Measurements from ENCODE around the gene GNA15.
"Not testable (repeated sequence)": the region's sequence is repeated elsewhere in the genome, so short reads cannot be mapped to it uniquely, and the experiment has no call there.

The GNA15 gene

DNA sequence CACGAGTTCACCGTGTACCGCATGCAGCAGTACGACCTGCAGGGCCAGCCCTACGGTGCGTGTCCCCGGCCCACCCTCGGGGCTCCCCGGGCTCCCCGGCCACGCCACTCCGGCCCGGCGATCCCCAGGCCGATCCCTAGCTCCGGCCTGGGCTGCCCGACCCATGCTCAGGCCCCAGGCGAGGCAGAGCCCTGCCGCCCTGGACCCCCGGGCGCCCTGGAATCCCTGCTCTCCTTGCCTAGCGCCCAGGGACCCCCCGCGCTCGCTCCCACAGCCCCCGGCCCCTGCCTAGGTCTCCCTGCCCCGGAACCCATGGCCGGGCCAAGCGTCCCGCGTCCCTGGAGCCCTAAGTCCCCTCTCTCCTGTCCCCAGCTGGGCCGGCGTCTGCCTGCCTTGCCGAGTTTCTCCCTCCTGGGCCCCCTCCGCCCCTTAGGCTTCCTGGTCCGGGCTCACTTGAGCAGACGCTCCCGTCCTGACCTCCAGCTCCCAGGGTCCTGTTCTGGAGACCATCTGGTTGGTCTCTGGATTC is 50.4 kb downstream of the GNA15 start:
- H3K4me1 ChIP-seq (ENCODE audit: control insufficient read depth, insufficient read depth, low read length): peaks cover 4% of the 10 kb centered on the region
- peaks cover 10% of the 10 kb centered on the region for H3K36me3 ChIP-seq (ENCODE audit: control insufficient read depth, insufficient read depth, low read length)
- H3K9me3 ChIP-seq (ENCODE audit: control insufficient read depth, insufficient read depth, low read length): no peaks in the 10 kb centered on the region
- H3K27ac ChIP-seq (ENCODE audit: low read length): no peak overlapping the region
- peak overlapping the region; percentile 89 for H3K4me3 ChIP-seq (ENCODE audit: low read length)
- H3K27me3 ChIP-seq (ENCODE audit: control insufficient read depth, insufficient read depth, low read length): no peaks in the 10 kb centered on the region
- WGBS (ENCODE audit: insufficient coverage, insufficient read length): no CpG with 5 or more reads among the region's 38 CpGs
- no peak for DNase-seq (ENCODE audit: low read depth, low spot score)

GRCh38 chr19:3186891-3187661 is 51.2 kb downstream of the GNA15 start:
- H3K9me3 ChIP-seq (ENCODE audit: control insufficient read depth, insufficient read depth, low read length): no peaks in the 10 kb centered on the region
- peak overlapping the region; percentile 89; the same call in 1 of the 2 replicates for H3K4me3 ChIP-seq (ENCODE audit: low read length)
- peaks cover 4% of the 10 kb centered on the region for H3K4me1 ChIP-seq (ENCODE audit: control insufficient read depth, insufficient read depth, low read length)
- no peaks in the 10 kb centered on the region for H3K27me3 ChIP-seq (ENCODE audit: control insufficient read depth, insufficient read depth, low read length)
- H3K27ac ChIP-seq (ENCODE audit: low read length): no peak overlapping the region
- no CpG with 5 or more reads among the region's 23 CpGs for WGBS (ENCODE audit: insufficient coverage, insufficient read length)
- H3K36me3 ChIP-seq (ENCODE audit: control insufficient read depth, insufficient read depth, low read length): peaks cover 10% of the 10 kb centered on the region
- no peak for DNase-seq (ENCODE audit: low read depth, low spot score)

- peaks cover 13% of the 10 kb centered on the region for H3K36me3 ChIP-seq (ENCODE audit: control insufficient read depth, insufficient read depth, low read length)
- H3K27ac ChIP-seq (ENCODE audit: low read length): no peak overlapping the region
- no peaks in the 10 kb centered on the region for H3K9me3 ChIP-seq (ENCODE audit: control insufficient read depth, insufficient read depth, low read length)
- no peak overlapping the region for H3K4me3 ChIP-seq (ENCODE audit: low read length)
- no peaks in the 10 kb centered on the region for H3K27me3 ChIP-seq (ENCODE audit: control insufficient read depth, insufficient read depth, low read length)
- peaks cover 4% of the 10 kb centered on the region for H3K4me1 ChIP-seq (ENCODE audit: control insufficient read depth, insufficient read depth, low read length)
- no CpG with 5 or more reads among the region's 36 CpGs for WGBS (ENCODE audit: insufficient coverage, insufficient read length)
- DNase-seq (ENCODE audit: low read depth, low spot score): no peak
Measured at GRCh38 chr19:3187662-3188511, 52.1 kb downstream of the GNA15 start.

DNA sequence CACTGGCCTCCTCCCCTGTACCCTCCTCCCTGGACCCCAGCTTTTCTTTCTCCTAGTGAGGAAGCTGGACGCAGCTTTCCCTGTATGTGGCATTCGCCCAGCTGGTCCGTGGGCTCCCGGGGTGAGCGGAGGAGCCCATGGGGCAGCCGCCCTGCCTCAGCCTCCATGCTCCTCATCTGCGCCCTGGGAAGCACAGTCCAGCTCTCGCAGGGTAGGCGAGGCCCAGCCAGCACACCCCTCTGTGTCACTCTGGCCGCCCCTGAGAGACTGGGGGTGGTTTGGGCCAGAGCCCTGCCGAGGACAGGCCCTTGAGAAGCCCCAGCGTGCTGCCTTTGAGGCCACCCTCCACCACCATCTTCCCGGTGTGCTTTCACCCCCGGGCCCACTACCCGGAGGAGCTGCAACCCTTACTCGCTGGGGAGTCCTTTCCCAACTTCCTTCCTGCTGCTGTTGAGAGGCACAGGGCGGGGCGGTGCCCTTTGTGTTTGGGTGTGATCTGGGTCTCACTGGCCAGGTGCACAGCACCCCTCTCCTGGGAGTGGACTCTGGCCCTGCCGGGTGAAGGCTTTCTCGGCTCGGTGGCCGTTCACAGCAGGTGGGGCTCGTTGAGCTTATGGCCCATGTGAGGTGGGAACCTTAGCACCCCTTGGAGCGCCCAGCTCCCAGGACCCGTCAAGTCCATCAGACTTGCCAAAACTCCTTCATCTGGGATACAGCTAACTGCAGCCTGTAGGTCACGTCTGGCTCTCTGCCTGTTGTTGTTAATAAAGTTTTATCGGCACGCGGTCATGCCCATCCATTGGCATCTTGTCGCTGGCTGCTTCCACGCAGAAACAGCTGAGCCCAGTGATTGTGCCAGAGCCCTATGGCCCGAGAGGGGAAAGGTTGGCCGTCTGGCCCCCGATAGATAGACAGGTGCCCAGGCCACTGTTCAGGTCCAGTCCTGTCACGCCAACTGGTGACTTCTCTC is 53.1 kb downstream of the GNA15 start:
- no CpG with 5 or more reads among the region's 35 CpGs for WGBS (ENCODE audit: insufficient coverage, insufficient read length)
- H3K36me3 ChIP-seq (ENCODE audit: control insufficient read depth, insufficient read depth, low read length): peaks cover 13% of the 10 kb centered on the region

GRCh38 chr19:3189702-3190469 is 54.1 kb downstream of the GNA15 start:
- H3K36me3 ChIP-seq (ENCODE audit: control insufficient read depth, insufficient read depth, low read length): peaks cover 13% of the 10 kb centered on the region
- no peaks in the 10 kb centered on the region for H3K27me3 ChIP-seq (ENCODE audit: control insufficient read depth, insufficient read depth, low read length)
- no peaks in the 10 kb centered on the region for H3K9me3 ChIP-seq (ENCODE audit: control insufficient read depth, insufficient read depth, low read length)
- DNase-seq (ENCODE audit: low read depth, low spot score): no peak
- peaks cover 4% of the 10 kb centered on the region for H3K4me1 ChIP-seq (ENCODE audit: control insufficient read depth, insufficient read depth, low read length)
- no peak overlapping the region for H3K4me3 ChIP-seq (ENCODE audit: low read length)
- no CpG with 5 or more reads among the region's 28 CpGs for WGBS (ENCODE audit: insufficient coverage, insufficient read length)
- no peak overlapping the region for H3K27ac ChIP-seq (ENCODE audit: low read length)

More for the DNA sequence above, 53.1 kb downstream of the GNA15 start:
- Histone ChIP-seq H3K4me1 (ENCODE audit: control insufficient read depth, insufficient read depth, low read length) (peaks cover 4% of the 10 kb centered on the region), H3K4me3 (ENCODE audit: low read length) (no peak overlapping the region), H3K9me3 (ENCODE audit: control insufficient read depth, insufficient read depth, low read length) (no peaks in the 10 kb centered on the region), H3K27ac (ENCODE audit: low read length) (no peak overlapping the region), H3K27me3 (ENCODE audit: control insufficient read depth, insufficient read depth, low read length) (no peaks in the 10 kb centered on the region)
- no peak for DNase-seq (ENCODE audit: low read depth, low spot score)

DNA sequence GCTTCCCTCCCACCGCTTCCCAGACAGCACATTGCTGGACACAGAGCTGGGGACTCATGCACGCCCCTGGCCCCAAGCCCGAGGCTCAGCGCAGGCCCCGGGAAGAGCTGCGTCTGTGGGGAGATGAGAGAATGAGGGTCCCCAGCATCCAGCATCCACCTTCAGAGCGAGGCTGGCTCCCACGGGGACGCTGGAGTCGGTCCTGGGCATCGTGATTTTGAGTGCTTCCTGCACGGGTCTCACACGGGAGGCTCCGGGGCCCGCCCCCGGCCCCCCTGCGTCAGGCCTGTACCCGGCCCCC is 54.6 kb downstream of the GNA15 start:
- Histone ChIP-seq H3K36me3 (ENCODE audit: control insufficient read depth, insufficient read depth, low read length) (peaks cover 13% of the 10 kb centered on the region), H3K27ac (ENCODE audit: low read length) (no peak overlapping the region), H3K27me3 (ENCODE audit: control insufficient read depth, insufficient read depth, low read length) (no peaks in the 10 kb centered on the region), H3K4me1 (ENCODE audit: control insufficient read depth, insufficient read depth, low read length) (peaks cover 4% of the 10 kb centered on the region), H3K9me3 (ENCODE audit: control insufficient read depth, insufficient read depth, low read length) (no peaks in the 10 kb centered on the region), H3K4me3 (ENCODE audit: low read length) (no peak overlapping the region)
- no peak for DNase-seq (ENCODE audit: low read depth, low spot score)
- WGBS (ENCODE audit: insufficient coverage, insufficient read length): no CpG with 5 or more reads among the region's 18 CpGs

- H3K27ac ChIP-seq (ENCODE audit: low read length): no peak overlapping the region
- DNase-seq (ENCODE audit: low read depth, low spot score): no peak
- H3K27me3 ChIP-seq (ENCODE audit: control insufficient read depth, insufficient read depth, low read length): no peaks in the 10 kb centered on the region
- H3K9me3 ChIP-seq (ENCODE audit: control insufficient read depth, insufficient read depth, low read length): no peaks in the 10 kb centered on the region
- peaks cover 16% of the 10 kb centered on the region for H3K36me3 ChIP-seq (ENCODE audit: control insufficient read depth, insufficient read depth, low read length)
- no CpG with 5 or more reads among the region's 46 CpGs for WGBS (ENCODE audit: insufficient coverage, insufficient read length)
- H3K4me3 ChIP-seq (ENCODE audit: low read length): no peak overlapping the region
- H3K4me1 ChIP-seq (ENCODE audit: control insufficient read depth, insufficient read depth, low read length): peaks cover 4% of the 10 kb centered on the region
Measured at GRCh38 chr19:3190921-3191805, 55.3 kb downstream of the GNA15 start.

DNA sequence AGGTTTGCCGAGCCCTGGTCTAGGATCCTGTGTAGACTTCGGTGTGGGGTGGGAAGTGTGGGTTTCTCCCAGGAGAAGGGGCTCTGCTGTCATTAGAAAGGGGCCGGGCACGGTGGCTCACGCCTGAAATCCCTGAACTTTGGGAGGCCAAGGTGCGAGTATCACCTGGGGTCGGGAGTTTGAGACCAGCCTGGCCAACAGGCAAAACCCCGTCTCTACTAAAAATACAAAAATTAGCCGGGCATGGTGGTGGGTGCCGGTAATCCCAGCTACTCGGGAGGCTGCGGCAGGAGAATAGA is 55.9 kb downstream of the GNA15 start:
- H3K27ac ChIP-seq (ENCODE audit: low read length); H3K27me3 ChIP-seq (ENCODE audit: control insufficient read depth, insufficient read depth, low read length); H3K4me1 ChIP-seq (ENCODE audit: control insufficient read depth, insufficient read depth, low read length); H3K4me3 ChIP-seq (ENCODE audit: low read length); H3K9me3 ChIP-seq (ENCODE audit: control insufficient read depth, insufficient read depth, low read length); DNase-seq (ENCODE audit: low read depth, low spot score): not testable (repeated sequence)
- WGBS (ENCODE audit: insufficient coverage, insufficient read length): no CpG with 5 or more reads among the region's 12 CpGs
- H3K36me3 ChIP-seq (ENCODE audit: control insufficient read depth, insufficient read depth, low read length): peaks cover 21% of the 10 kb centered on the region

GRCh38 chr19:3192228-3192635 is 56.4 kb downstream of the GNA15 start:
- no peak overlapping the region for H3K4me3 ChIP-seq (ENCODE audit: low read length)
- peaks cover 4% of the 10 kb centered on the region for H3K4me1 ChIP-seq (ENCODE audit: control insufficient read depth, insufficient read depth, low read length)
- no peak for DNase-seq (ENCODE audit: low read depth, low spot score)
- H3K27me3 ChIP-seq (ENCODE audit: control insufficient read depth, insufficient read depth, low read length): no peaks in the 10 kb centered on the region
- no peak overlapping the region for H3K27ac ChIP-seq (ENCODE audit: low read length)
- H3K9me3 ChIP-seq (ENCODE audit: control insufficient read depth, insufficient read depth, low read length): no peaks in the 10 kb centered on the region
- peaks cover 24% of the 10 kb centered on the region for H3K36me3 ChIP-seq (ENCODE audit: control insufficient read depth, insufficient read depth, low read length)
- WGBS (ENCODE audit: insufficient coverage, insufficient read length): no CpG with 5 or more reads among the region's 32 CpGs

Data from iPS DF 6.9 (cell line).